SK-N-SH (cell line): ENCODE measurements around the gene KLLN. TPM values are rescaled to one million over a fixed set of nuclear protein-coding genes. Genes with fewer than 3 reads are reported as not detected.

Experiments
- CTCF ChIA-PET: fragments of 300-600, 350-600 bp; formaldehyde crosslinking; extraction: SDS; loops from one replicate; lab custom pipeline; 2021; lab: Yijun Ruan, JAX
- POLR2A ChIA-PET: fragments of 350-600 bp; sonication (Branson Sonifier 250); formaldehyde crosslinking; extraction: SDS; loops from one replicate; lab custom pipeline; 2020; ENCODE audit warnings: antibody characterized with exemption, inconsistent platforms; lab: Yijun Ruan, JAX
- DNase-seq: peaks from one replicate; pipeline ENCODE4 v3.0.0; 2012
- H2AFZ ChIP-seq: fragments of 200-600 bp; sonication (generic); 2 replicates; pipeline ENCODE4 v1.8.1; 2016; ENCODE audit warnings: antibody characterized with exemption, mild to moderate bottlenecking, low read depth
- H3F3A ChIP-seq: fragments of 200-600 bp; sonication (generic); replicated peaks from 2 replicates; pipeline ENCODE3; 2016; ENCODE audit warnings: antibody characterized with exemption, mild to moderate bottlenecking; ENCODE audit not compliant: insufficient read depth
- H3K27ac ChIP-seq, 2 experiments: fragments of 200-500 bp in 1 of 2; fragments of 200-600 bp in 1 of 2; sonication (Bioruptor generic) in 1 of 2; sonication (generic), shearing (Covaris generic) in 1 of 2; 2 replicates each; pipeline versions ENCODE4 v1.5.1 to v1.6.1; 2014 to 2016; ENCODE audit warnings: low read depth in 2 of 2, inconsistent platforms in 1 of 2, low read length in 1 of 2, mild to moderate bottlenecking in 1 of 2, mixed read lengths in 1 of 2
- H3K27me3 ChIP-seq: fragments of 200-600 bp; sonication (generic), shearing (Covaris generic); 2 replicates; pipeline ENCODE4 v1.6.1; 2016; ENCODE audit warnings: mixed run types; ENCODE audit not compliant: insufficient read depth
- H3K36me3 ChIP-seq, 2 experiments: fragments of 200-500 bp in 1 of 2; fragments of 200-600 bp in 1 of 2; sonication (Bioruptor generic) in 1 of 2; sonication (generic) in 1 of 2; replicated peaks in 1 of 2; 2 replicates each; pipeline versions ENCODE3 to v1.5.1; 2014 to 2016; ENCODE audit warnings: low read length in 1 of 2, mild to moderate bottlenecking in 1 of 2; ENCODE audit not compliant: insufficient read depth in 2 of 2, control insufficient read depth in 1 of 2
- H3K4me1 ChIP-seq, 2 experiments: fragments of 200-500 bp in 1 of 2; fragments of 200-600 bp in 1 of 2; sonication (Bioruptor generic) in 1 of 2; sonication (generic), shearing (Covaris generic) in 1 of 2; 2 replicates each; pipeline versions ENCODE4 v1.5.1 to v1.6.1; 2014 to 2016; ENCODE audit warnings: low read depth in 1 of 2, low read length in 1 of 2, mixed run types in 1 of 2; ENCODE audit not compliant: insufficient read depth in 2 of 2, control insufficient read depth in 1 of 2
- H3K4me2 ChIP-seq: fragments of 200-600 bp; sonication (generic), shearing (Covaris generic); 2 replicates; pipeline ENCODE4 v1.6.1; 2017; ENCODE audit warnings: mixed run types
- H3K4me3 ChIP-seq, 2 experiments: fragments of 200-500 bp in 1 of 2; fragments of 200-600 bp in 1 of 2; sonication (Bioruptor generic) in 1 of 2; sonication (generic), shearing (Covaris generic) in 1 of 2; 2 replicates each; pipeline versions ENCODE4 v1.5.1 to v1.8.1; 2014 to 2016; ENCODE audit warnings: low read depth in 2 of 2, inconsistent platforms in 1 of 2, low read length in 1 of 2, mild to moderate bottlenecking in 1 of 2, mixed read lengths in 1 of 2, moderate library complexity in 1 of 2
- H3K79me2 ChIP-seq: fragments of 200-600 bp; sonication (generic); 2 replicates; pipeline ENCODE4 v1.8.1; 2017; ENCODE audit warnings: mild to moderate bottlenecking; ENCODE audit not compliant: insufficient read depth
- H3K9ac ChIP-seq: fragments of 200-600 bp; sonication (generic); 2 replicates; pipeline ENCODE4 v1.6.1; 2017; ENCODE audit warnings: mixed run types
- H3K9me2 ChIP-seq: fragments of 200-600 bp; sonication (generic); 2 replicates; pipeline ENCODE4 v1.6.1; 2017; ENCODE audit warnings: mixed run types
- H3K9me3 ChIP-seq: fragments of 200-600 bp; sonication (generic); 2 replicates; pipeline ENCODE4 v1.6.1; 2017; ENCODE audit warnings: mixed run types, mild to moderate bottlenecking, moderate library complexity
- H4K20me1 ChIP-seq: fragments of 200-600 bp; sonication (generic); 2 replicates; pipeline ENCODE4 v1.6.1; 2017; ENCODE audit warnings: mild to moderate bottlenecking, mixed run types; ENCODE audit not compliant: insufficient read depth
- ELF1 ChIP-seq: IDR thresholded peaks from 2 replicates; pipeline ENCODE4 v1.4.0; 2012
- EP300 ChIP-seq, 2 experiments: IDR thresholded peaks; 2 replicates each; pipeline versions ENCODE4 v1.4.0 to v1.6.1; 2012; ENCODE audit warnings: borderline replicate concordance in 1 of 2, low read depth in 1 of 2, low read length in 1 of 2
- EZH2phosphoT487 ChIP-seq: fragments of 200-600 bp; sonication (generic); IDR thresholded peaks from 2 replicates; pipeline ENCODE4 v1.6.1; 2017; ENCODE audit warnings: low read depth, mixed run types, mild to moderate bottlenecking, antibody characterized with exemption, moderate library complexity, borderline replicate concordance
- JUND ChIP-seq: IDR thresholded peaks from 2 replicates; pipeline ENCODE4 v1.4.0; 2012
- NFIC ChIP-seq: IDR thresholded peaks from 2 replicates; pipeline ENCODE4 v1.4.0; 2012; ENCODE audit warnings: borderline replicate concordance
- RAD21 ChIP-seq: IDR thresholded peaks from 2 replicates; pipeline ENCODE4 v1.6.1; 2012; ENCODE audit warnings: mild to moderate bottlenecking, low read length
- RCOR1 ChIP-seq: fragments of 150-350 bp; IDR thresholded peaks from 2 replicates; pipeline ENCODE4 v1.6.1; 2017; ENCODE audit warnings: antibody characterized with exemption, low read length
- RXRA ChIP-seq: IDR thresholded peaks from 2 replicates; pipeline ENCODE4 v1.4.0; 2012; ENCODE audit warnings: low read depth, mild to moderate bottlenecking, borderline replicate concordance
- SIN3A ChIP-seq: IDR thresholded peaks from 2 replicates; pipeline ENCODE4 v1.6.1; 2012; ENCODE audit warnings: low read depth, mild to moderate bottlenecking, low read length, moderate library complexity, borderline replicate concordance
- SMC3 ChIP-seq: IDR thresholded peaks from 2 replicates; pipeline ENCODE4 v1.6.1; 2012; ENCODE audit warnings: low read depth, low read length, improper control_type of control experiment
- TCF12 ChIP-seq: IDR thresholded peaks from 2 replicates; pipeline ENCODE4 v1.4.0; 2012
- TEAD4 ChIP-seq: IDR thresholded peaks from 2 replicates; pipeline ENCODE4 v1.4.0; 2012; ENCODE audit warnings: mild to moderate bottlenecking, borderline replicate concordance; ENCODE audit not compliant: insufficient read depth
- WGBS: methylation state at CpG from one replicate; pipeline ENCODE4 v1.1.6; 2017; ENCODE audit warnings: low lambda C conversion rate; 5-methylcytosine and 5-hydroxymethylcytosine counted together
- polyA plus RNA-seq, 3 experiments: library from polyadenylated mRNA; depleted of rRNA; stranded (reverse); fragments of >200 nt; gene quantifications; 2 replicates each; pipeline ENCODE4 v1.2.3, GENCODE V29; 2012
- TF ChIP-seq, protein P1 (sequence below): fragments of 150-350 bp; IDR thresholded peaks from 2 replicates; pipeline ENCODE4 v1.6.1; 2017; ENCODE audit warnings: antibody characterized with exemption, low read length, low read depth, borderline replicate concordance
- TF ChIP-seq, protein P2 (sequence below): fragments of 200-600 bp; sonication (generic); IDR thresholded peaks from 2 replicates; pipeline ENCODE4 v1.6.1; 2017; ENCODE audit warnings: antibody characterized with exemption, mild to moderate bottlenecking, moderate library complexity
- TF ChIP-seq, protein P3 (sequence below): IDR thresholded peaks from 2 replicates; pipeline ENCODE4 v1.6.1; 2012; ENCODE audit warnings: mild to moderate bottlenecking, low read depth, low read length, moderate library complexity
- TF ChIP-seq, protein P4 (sequence below): IDR thresholded peaks from 2 replicates; pipeline ENCODE4; 2012
- TF ChIP-seq, protein P5 (sequence below): IDR thresholded peaks from 2 replicates; pipeline ENCODE4 v1.4.0; 2012; ENCODE audit warnings: low read depth, borderline replicate concordance

KLLN gene
- polyA plus RNA-seq, 1 of the 3 experiments (the other 2 are of a cell fraction): 1.2 TPM

DNA sequence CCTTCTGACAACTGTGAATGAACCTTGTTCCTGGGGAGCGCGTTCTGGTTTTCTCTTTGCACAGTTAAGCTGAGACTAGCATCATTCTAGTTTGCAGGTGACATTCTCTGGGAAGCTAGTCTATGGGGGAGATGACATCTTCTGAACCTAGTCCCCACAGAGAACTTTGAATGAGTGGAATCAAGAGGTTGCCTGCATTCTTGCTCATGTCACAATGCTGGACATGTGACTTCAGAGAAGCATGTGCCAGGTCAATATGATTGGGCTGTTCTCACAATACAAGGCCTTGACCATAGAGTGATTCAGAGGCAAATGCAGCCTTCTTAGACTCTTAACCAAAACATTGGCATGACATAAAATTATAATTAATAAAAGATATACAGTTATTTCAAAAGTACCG lies 22.1 kb downstream of the KLLN start:
- Histone ChIP-seq H3K36me3 (no peaks in the 10 kb centered on the region), H3K9ac (no peak overlapping the region), H3K4me3 (no peak overlapping the region)
- WGBS: 95% methylated on average over 3 of the region's 3 CpGs
- TF ChIP-seq, protein P1, sequence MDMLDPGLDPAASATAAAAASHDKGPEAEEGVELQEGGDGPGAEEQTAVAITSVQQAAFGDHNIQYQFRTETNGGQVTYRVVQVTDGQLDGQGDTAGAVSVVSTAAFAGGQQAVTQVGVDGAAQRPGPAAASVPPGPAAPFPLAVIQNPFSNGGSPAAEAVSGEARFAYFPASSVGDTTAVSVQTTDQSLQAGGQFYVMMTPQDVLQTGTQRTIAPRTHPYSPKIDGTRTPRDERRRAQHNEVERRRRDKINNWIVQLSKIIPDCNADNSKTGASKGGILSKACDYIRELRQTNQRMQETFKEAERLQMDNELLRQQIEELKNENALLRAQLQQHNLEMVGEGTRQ: no peak
- TF ChIP-seq EP300 (IDR thresholded peaks at IDR 0.05; ENCODE audit: borderline replicate concordance in 1 of 2, low read depth in 1 of 2, low read length in 1 of 2): no peak
- no peak for TF ChIP-seq RXRA
- no peak for TF ChIP-seq NFIC
- TF ChIP-seq TCF12: no peak
- TF ChIP-seq, all 33 proteins: peak for 0
- Histone ChIP-seq H3K27ac (no peak overlapping the region), H2AFZ (no peak overlapping the region), H3K9me3 (no peaks in the 10 kb centered on the region), H3K27me3 (no peaks in the 10 kb centered on the region), H3K4me2 (no peak overlapping the region), H3K4me1 (peaks cover 0 to 13% of the 10 kb centered on the region in 2 experiments; a peak in 3 of 4 replicates), H3F3A (peaks cover 5% of the 10 kb centered on the region), H3K79me2 (no peaks in the 10 kb centered on the region), H3K9me2 (no peaks in the 10 kb centered on the region), H4K20me1 (no peaks in the 10 kb centered on the region)
- DNase-seq: no peak
- ChIA-PET POLR2A (no interaction called here), CTCF (interaction anchor here (0.8 kb wide), 1 partner anchor 184 kb away, joined by 3 read pairs; no protein-coding TSS in a partner anchor)

DNA sequence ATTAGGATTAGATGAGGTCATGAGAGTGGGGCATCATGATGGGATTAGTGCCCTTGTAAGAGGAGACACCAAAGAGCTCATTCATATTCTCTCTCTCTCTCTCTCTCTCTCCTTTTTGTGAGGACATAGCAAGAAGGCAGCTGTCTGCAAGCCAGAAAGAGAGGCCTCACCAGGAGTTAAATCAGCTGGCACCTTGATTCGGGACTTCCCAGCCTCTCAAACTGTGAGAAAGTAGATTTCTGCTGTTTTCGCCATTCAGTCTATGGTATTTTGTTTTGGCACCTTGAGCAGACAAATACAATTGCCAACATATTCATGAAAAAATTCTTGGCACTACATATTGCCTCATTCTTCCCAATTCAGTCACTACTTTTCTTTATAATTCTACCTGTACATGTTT lies 24.7 kb downstream of the KLLN start:
- no peak for DNase-seq
- H3K4me1 ChIP-seq: peaks cover 0 to 7% of the 10 kb centered on the region in 2 experiments; a peak in 2 of 4 replicates
- H4K20me1 ChIP-seq: no peaks in the 10 kb centered on the region
- CTCF ChIA-PET: interaction anchor here (0.8 to 1.4 kb wide), 4 partner anchors 10 to 21 kb away, joined by 3 to 4 read pairs (median 3); no protein-coding TSS in a partner anchor
- H3K9me3 ChIP-seq: no peaks in the 10 kb centered on the region
- POLR2A ChIA-PET: no interaction called here
- H3K27ac ChIP-seq: no peak overlapping the region
- no peak overlapping the region for H3K4me2 ChIP-seq
- no peak overlapping the region for H3K9ac ChIP-seq
- H3K27me3 ChIP-seq: no peaks in the 10 kb centered on the region
- H3K9me2 ChIP-seq: no peaks in the 10 kb centered on the region
- no peaks in the 10 kb centered on the region for H3K36me3 ChIP-seq
- H3K4me3 ChIP-seq: no peak overlapping the region
- no peaks in the 10 kb centered on the region for H3K79me2 ChIP-seq
- peaks cover 5% of the 10 kb centered on the region for H3F3A ChIP-seq
- 79% methylated on average over 2 of the region's 2 CpGs for WGBS
- no peak overlapping the region for H2AFZ ChIP-seq
- TF ChIP-seq RAD21 (no peak), EZH2phosphoT487 (no peak), RXRA (no peak), SMC3 (no peak), EP300 (IDR thresholded peaks at IDR 0.05; ENCODE audit: borderline replicate concordance in 1 of 2, low read depth in 1 of 2, low read length in 1 of 2) (no peak), SIN3A (no peak), ELF1 (no peak), JUND (no peak), TEAD4 (no peak), RCOR1 (no peak)
- TF ChIP-seq, protein P2, sequence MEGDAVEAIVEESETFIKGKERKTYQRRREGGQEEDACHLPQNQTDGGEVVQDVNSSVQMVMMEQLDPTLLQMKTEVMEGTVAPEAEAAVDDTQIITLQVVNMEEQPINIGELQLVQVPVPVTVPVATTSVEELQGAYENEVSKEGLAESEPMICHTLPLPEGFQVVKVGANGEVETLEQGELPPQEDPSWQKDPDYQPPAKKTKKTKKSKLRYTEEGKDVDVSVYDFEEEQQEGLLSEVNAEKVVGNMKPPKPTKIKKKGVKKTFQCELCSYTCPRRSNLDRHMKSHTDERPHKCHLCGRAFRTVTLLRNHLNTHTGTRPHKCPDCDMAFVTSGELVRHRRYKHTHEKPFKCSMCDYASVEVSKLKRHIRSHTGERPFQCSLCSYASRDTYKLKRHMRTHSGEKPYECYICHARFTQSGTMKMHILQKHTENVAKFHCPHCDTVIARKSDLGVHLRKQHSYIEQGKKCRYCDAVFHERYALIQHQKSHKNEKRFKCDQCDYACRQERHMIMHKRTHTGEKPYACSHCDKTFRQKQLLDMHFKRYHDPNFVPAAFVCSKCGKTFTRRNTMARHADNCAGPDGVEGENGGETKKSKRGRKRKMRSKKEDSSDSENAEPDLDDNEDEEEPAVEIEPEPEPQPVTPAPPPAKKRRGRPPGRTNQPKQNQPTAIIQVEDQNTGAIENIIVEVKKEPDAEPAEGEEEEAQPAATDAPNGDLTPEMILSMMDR: no peak
- TF ChIP-seq, protein P3, sequence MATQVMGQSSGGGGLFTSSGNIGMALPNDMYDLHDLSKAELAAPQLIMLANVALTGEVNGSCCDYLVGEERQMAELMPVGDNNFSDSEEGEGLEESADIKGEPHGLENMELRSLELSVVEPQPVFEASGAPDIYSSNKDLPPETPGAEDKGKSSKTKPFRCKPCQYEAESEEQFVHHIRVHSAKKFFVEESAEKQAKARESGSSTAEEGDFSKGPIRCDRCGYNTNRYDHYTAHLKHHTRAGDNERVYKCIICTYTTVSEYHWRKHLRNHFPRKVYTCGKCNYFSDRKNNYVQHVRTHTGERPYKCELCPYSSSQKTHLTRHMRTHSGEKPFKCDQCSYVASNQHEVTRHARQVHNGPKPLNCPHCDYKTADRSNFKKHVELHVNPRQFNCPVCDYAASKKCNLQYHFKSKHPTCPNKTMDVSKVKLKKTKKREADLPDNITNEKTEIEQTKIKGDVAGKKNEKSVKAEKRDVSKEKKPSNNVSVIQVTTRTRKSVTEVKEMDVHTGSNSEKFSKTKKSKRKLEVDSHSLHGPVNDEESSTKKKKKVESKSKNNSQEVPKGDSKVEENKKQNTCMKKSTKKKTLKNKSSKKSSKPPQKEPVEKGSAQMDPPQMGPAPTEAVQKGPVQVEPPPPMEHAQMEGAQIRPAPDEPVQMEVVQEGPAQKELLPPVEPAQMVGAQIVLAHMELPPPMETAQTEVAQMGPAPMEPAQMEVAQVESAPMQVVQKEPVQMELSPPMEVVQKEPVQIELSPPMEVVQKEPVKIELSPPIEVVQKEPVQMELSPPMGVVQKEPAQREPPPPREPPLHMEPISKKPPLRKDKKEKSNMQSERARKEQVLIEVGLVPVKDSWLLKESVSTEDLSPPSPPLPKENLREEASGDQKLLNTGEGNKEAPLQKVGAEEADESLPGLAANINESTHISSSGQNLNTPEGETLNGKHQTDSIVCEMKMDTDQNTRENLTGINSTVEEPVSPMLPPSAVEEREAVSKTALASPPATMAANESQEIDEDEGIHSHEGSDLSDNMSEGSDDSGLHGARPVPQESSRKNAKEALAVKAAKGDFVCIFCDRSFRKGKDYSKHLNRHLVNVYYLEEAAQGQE: no peak
- TF ChIP-seq, protein P4, sequence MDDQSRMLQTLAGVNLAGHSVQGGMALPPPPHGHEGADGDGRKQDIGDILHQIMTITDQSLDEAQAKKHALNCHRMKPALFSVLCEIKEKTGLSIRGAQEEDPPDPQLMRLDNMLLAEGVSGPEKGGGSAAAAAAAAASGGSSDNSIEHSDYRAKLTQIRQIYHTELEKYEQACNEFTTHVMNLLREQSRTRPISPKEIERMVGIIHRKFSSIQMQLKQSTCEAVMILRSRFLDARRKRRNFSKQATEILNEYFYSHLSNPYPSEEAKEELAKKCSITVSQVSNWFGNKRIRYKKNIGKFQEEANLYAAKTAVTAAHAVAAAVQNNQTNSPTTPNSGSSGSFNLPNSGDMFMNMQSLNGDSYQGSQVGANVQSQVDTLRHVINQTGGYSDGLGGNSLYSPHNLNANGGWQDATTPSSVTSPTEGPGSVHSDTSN: no peak
- TF ChIP-seq, protein P5, sequence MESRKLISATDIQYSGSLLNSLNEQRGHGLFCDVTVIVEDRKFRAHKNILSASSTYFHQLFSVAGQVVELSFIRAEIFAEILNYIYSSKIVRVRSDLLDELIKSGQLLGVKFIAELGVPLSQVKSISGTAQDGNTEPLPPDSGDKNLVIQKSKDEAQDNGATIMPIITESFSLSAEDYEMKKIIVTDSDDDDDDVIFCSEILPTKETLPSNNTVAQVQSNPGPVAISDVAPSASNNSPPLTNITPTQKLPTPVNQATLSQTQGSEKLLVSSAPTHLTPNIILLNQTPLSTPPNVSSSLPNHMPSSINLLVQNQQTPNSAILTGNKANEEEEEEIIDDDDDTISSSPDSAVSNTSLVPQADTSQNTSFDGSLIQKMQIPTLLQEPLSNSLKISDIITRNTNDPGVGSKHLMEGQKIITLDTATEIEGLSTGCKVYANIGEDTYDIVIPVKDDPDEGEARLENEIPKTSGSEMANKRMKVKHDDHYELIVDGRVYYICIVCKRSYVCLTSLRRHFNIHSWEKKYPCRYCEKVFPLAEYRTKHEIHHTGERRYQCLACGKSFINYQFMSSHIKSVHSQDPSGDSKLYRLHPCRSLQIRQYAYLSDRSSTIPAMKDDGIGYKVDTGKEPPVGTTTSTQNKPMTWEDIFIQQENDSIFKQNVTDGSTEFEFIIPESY: no peak
